ENCODE results near the gene WDR47.
A peak's percentile ranks its signal among the peaks of the same experiment; 100 is the strongest.
"Not testable (repeated sequence)": the region's sequence is repeated elsewhere in the genome, so short reads cannot be mapped to it uniquely, and the experiment has no call there.

The WDR47 gene

DNA sequence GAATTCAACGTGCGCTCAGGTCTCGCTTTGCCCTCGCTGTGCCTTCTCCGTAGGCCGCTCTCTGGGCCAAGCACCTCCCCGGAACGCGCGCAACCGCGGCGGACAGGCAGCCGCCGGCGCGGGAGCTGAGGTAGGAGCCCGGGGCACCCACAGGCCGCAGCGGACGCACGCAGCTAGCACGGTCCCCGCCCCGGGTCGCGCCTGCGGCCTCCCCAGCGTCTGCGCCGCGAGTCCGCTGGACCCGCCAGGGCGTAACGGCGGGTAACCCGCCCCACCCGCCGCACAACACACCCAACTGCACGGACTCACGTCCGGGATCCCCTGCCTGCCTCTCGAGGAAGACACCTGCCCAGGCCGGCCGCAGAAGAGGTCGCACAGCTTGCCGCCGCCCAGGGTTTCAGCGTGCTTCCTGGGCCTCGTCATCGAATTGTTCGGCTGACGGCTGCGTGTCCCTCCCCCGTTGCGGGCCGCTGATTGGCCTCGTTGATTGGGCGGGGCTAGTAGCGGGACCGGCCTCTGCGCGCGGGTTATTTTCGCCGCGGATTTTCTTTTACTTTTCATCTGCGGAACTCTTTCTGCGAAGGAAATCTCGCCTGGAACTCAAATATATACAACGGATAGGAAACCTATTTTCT lies 78.7 kb downstream of the WDR47 start, which contains the start of gene CLCC1:
Gene CLCC1 (minus strand): TSS at position 433 of the 635 bp plus-strand sequence. CDS start 13,047 bp downstream, outside the sequence.
- peak; percentile 43 to 95 (median 84) for DNase-seq

DNA sequence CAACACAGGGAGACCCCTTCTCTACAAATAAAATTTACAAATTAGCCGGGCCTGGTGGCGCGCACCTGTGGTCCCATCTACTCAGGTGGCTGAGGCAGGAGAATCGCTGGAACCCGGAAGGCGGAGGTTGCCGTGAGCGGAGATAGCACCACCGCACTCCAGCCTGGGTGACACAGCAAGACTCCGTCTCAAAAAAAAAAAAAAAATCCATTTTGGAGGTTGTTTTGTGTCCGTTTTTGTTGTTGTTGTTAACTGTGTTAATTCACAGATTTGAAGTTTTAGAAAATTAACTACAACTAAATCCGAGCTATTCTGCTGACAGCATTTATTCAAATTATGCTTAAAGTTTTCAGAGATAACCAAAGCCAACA lies 79.2 kb downstream of the WDR47 start:
- DNase-seq = peak in 2 of 56 donors; percentile 12 to 19

DNA sequence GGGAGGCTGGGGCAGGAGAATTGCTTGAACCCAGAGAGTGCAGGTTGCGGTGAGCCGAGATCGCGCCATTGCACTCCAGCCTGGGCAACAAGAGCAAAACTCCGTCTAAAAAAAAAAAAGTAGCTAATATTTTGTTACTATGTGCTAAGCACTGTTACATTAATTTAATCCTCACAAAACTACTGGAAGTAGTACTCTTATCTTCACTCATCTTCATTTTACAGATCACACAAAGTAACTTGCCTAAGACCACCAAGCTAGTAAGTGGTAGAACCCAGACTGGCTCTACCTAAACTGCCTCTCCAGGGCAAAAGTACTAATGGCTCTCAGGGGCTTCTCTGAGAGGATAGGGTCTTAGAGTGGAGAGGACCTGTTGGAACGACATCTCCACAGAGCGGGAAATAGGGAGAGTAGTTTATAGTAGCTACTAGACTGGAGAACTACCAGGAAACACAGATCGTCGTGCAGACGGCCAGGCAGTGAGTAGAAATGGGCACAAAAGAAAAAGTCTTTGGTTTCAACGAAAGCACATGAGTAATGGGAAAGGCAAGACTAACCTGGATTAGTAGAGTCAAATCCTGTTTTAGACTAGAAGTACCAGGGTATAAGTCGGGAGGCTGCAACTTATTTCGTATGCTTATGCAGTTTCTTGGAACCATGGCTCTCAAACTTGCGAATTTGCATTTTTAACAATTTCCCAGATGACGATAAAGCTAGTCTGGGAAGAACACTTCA lies 80.0 kb downstream of the WDR47 start:
- DNase-seq = no peak

DNA sequence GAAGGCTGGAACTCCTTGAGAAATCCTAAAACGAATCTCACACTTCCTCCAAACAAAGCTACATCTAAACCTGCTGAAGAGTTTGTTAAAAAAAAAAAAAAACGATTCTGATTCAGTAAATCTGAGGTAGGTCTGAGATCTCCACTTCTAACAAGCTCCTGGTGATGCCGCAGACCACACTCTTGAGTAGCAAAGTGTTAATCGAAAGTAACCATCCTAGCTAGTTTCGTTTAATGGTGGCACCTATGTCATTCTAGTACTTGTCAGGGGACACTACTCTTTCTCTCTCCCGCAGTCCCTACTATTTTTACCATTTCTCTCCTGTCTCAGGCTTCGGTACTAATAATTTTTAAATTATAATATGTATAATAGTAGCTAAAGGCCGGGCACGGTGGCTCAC lies 80.7 kb downstream of the WDR47 start:
- no peak for DNase-seq

DNA sequence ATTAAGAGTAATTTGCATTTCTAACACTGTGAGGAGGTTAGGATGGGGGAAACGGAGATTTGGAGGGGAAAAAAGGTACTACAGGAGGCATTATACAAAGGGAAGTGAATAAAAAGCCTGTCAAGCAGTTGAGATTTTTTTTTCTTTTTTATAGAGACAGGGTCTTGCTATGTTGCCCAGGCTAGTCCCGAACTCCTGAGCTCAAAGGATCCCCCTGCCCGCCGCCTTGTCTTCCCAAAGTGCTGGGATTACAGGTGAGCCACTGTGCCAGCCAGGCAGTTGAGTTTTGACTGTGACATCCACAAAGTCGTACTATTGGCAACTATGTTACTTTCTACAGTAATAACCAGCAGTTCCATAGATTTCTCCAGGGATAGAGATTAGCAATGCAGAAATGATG lies 81.2 kb downstream of the WDR47 start:
- DNase-seq = no peak

DNA sequence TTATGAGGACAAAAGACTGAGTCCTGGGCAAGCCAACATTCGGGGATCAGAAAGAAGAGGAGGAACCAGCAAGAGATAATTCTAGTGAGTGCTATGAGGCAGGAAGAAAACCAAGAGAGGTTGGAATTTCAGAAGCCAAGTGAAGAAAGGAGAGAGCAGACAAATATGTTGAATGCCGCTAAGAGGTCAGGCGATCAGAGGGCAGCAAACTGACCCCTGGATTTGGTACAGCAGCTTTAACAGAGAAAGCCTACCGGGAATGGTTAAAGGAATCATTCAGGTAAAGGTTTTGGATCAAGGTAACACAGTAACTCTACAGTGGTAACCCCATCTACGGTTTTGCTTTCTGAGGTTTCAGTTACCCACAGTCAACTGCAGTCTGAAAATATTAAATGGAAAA lies 84.0 kb downstream of the WDR47 start:
- DNase-seq = no peak

DNA sequence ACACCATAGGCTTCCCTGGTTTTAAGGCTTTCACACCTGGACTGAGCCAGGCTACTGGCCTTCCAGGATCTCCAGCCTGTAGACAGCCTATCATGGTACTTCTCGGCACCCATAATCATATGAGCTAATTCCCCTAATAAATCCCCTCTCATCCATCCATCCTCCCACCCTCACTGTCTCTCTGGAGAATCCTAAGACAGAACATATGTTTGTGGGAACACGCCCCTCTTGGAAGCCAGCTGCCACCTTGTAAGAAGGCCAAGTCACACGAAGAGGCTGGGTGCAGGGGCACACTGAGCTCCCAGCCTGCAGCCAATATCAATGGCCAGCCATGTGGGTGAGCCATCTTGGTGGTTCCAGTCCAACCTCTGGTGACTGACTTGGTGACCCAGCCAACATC lies 86.0 kb downstream of the WDR47 start:
- DNase-seq = no peak

DNA sequence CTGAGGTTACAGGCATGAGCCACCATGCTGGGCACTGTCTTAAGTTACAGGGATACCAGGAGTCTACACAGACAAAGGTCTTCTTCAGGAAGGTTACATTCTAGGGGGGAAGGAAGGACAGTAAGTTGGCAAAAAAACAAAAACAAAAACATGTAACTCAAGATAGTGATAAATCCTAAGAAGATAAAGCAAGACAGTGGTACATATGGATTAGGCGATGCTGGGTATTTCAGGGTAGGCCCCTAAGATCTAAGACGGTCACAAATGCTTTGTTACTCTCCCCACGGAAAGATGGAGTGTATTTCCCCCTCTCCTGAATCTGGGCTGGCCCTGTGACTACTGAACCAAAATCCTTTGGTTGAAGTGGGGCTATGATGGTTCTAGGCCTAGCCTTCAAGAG lies 86.8 kb downstream of the WDR47 start:
- no peak for DNase-seq

DNA sequence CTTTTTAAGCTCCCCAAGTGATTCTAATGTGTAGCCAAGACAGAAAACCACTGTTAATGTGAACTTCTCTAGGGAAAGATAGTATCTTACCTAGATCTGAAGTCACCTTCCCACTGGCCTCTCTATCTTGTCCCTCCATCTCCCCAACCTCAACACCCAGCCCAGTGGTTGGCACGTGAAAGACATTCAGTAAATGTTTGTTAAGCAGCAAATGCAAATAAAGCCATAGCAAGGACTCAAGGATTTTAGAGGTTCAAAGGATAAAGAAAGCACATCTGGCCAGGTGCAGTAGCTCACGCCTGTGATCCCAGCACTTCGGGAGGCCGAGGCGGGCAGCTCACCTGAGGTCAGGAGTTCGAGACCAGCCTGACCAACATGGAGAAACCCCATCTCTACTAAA lies 88.5 kb downstream of the WDR47 start:
- no peak for DNase-seq

DNA sequence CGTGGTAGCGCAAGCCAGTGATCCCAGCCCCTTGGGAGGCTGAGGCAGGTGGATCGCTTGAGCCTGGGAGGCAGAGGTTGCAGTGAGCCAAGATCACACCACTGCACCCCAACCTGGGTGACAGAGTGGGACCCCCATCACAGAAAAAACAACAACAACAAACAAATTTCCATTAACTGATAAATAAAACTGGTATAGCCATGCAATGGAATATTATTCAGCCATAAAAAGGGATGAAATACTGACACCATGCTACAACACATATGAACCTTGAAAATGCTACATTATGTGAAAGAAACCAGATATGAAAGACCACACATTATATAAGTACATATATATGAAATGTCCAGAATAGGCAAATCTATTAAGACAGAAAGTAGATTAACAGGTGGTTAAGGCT lies 90.7 kb downstream of the WDR47 start:
- no peak for DNase-seq

DNA sequence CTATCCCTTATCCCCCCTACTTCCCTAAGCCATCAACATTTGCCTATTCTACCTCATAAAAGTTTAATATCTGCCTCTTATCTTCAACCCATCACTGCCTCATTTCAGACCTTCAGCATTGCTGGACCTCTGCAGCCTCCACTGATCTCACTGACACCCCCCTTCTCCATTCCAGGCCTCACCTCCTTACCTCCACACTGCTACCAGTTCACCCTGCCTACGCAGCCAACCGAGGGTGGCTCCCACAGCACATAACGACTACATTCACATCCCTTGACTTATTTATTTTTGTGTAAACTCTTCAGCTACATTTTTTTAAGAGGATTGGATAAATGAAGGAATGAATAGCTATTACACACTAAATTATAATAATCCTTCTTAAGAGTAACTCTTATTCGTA lies 92.9 kb downstream of the WDR47 start:
- DNase-seq = no peak

DNA sequence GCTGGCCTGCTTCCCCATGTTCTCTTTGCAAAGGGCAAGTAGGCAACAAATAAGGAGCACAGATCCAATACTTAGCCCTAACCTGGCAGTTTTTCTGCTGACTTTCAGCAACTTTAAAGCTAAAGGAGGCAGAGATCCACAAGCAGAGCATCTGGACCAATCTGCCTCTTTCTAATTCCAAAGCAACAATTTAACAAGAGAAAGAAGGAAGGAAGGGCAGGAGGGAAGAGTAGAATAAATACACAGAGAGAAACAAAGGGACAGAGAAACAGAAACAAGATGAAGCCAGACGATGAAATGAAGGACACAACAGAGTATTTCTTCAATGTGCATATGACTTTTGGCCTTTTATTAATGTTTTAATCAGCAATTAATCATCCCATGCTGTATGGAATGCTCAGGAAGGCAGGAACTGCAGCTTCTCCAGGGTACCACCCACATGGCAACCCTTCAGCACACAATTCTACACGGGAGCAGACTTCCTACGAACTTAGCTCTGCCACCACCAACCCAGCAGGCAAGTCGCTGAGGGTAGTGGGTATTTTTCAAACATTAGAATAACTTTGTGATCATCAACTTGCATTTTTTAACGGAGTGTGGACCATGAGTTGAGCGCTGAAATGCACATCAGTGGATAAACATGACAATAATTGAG lies 93.9 kb downstream of the WDR47 start:
- DNase-seq = peak in 14 of 56 donors; percentile 2 to 23 (median 10)

DNA sequence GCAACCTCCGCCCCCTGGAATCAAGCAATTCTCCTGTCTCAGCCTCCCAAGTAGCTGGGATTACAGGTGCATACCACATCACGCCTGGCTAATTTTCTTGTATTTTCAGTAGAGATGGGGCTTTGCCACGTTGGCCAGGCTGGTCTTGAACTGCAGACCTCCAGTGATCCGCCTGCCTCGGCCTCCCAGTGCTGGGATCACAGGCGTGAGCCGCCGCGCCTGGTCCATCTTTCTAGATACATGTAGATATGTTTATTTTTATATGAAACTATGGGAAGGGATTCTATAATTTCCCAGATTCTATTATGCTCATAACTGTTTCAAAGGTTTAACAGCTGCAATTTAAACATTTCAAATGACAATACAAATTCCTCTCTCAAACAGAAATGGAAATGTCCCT lies 105.7 kb downstream of the WDR47 start:
- DNase-seq = no peak

DNA sequence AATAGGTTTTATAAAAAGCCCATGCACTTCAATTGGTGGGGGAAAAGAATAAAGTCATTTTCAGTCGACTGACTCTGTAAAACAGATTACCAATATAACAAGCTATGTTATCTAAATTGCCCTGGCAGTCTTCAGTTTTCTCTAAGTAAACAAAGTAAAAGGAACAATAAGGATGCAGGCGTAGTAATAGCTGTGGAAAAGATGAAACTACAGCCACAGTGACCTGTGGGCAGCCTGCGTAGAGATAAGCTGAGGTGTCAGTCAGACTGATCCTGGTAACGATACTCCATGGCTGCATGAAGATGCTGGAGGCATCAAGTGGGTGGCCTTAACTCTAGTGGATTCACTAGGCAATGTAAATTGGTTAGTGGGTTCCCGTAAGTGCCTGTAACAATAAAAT lies 108.0 kb downstream of the WDR47 start:
- DNase-seq = no peak

DNA sequence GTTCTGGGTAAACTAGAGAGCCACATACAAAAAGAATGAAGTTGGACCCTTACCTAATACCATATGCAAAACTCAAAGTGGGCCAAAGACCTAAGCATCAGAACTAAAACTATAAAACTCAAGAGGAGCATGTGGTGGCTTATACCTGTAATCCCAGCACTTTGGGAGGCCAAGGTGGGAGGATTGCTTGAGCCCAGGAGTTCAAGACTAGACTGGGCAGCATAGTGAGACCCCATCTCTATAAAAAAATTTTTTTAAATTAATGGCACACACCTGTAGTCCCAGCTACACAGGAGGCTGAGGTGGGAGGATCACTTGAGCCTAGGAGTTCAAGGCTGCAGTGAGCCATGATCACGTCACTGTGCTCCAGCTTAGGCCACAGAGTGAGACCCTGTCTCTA lies 114.3 kb downstream of the WDR47 start:
- not testable (repeated sequence) for DNase-seq

DNA sequence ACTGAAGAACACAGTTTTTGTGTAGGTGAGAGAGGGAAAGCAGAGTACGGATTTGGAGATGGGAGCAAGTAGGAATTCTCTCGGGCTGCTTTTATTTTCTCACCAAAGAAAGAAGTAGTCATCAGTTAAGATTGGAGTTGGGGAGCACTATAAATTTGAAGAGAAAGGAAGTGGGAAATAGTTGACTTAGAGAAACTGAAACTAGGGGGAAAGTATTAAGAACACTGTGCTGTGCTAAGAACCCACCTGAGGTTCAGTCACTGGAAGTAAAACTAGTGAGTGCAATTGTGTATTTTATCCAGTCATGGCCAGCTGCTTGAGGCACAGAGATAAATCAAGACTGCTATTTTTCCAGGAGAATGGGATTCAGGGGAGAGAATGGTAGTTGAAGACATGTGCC lies 116.0 kb downstream of the WDR47 start:
- no peak for DNase-seq

Data from amygdala (tissue), 56 donors.